CD14-positive monocyte (primary cell): ENCODE measurements around the gene CELSR1. TPM values are rescaled to one million over a fixed set of nuclear protein-coding genes. Genes with fewer than 3 reads are reported as not detected.
"Not testable (repeated sequence)": the region's sequence is repeated elsewhere in the genome, so short reads cannot be mapped to it uniquely, and the experiment has no call there.

ENCODE experiments used
- DNase-seq, 3 donors: peaks; one replicate each; pipeline ENCODE4 v3.0.0-alpha.2; 2011 to 2022
- H2AFZ ChIP-seq: 2 replicates; pipeline ENCODE4 v1.6.0; 2012; ENCODE audit warnings: mild to moderate bottlenecking, low read depth, low read length, inconsistent platforms; ENCODE audit not compliant: insufficient read depth, poor library complexity, severe bottlenecking
- H3K27ac ChIP-seq, 2 donors: 1 replicate in 1 of 2; 2 replicates in 1 of 2; pipeline ENCODE4 v1.5.1; 2012 to 2013; ENCODE audit warnings: low read length in 2 of 2, control low read depth in 1 of 2, inconsistent platforms in 1 of 2, low read depth in 1 of 2, mild to moderate bottlenecking in 1 of 2
- H3K27me3 ChIP-seq, 2 donors: one replicate each; pipeline versions ENCODE4 v1.6.0 to v1.6.1; 2011 to 2013; ENCODE audit warnings: low read length in 2 of 2; ENCODE audit not compliant: control insufficient read depth in 2 of 2, insufficient read depth in 2 of 2
- H3K36me3 ChIP-seq, 2 donors: replicated peaks in 1 of 2; 1 replicate in 1 of 2; 2 replicates in 1 of 2; pipeline versions ENCODE4 v1.5.1 to v1.6.1; 2012 to 2013; ENCODE audit warnings: low read length in 2 of 2, control low read depth in 1 of 2, inconsistent platforms in 1 of 2, mild to moderate bottlenecking in 1 of 2; ENCODE audit not compliant: insufficient read depth in 2 of 2, control insufficient read depth in 1 of 2
- H3K4me1 ChIP-seq, 2 donors: 1 replicate in 1 of 2; 2 replicates in 1 of 2; pipeline versions ENCODE4 v1.5.1 to v1.6.1; 2012 to 2013; ENCODE audit warnings: low read length in 2 of 2, control low read depth in 1 of 2, inconsistent platforms in 1 of 2, mild to moderate bottlenecking in 1 of 2, moderate library complexity in 1 of 2; ENCODE audit not compliant: insufficient read depth in 2 of 2, control insufficient read depth in 1 of 2
- H3K4me2 ChIP-seq: replicated peaks from 2 replicates; pipeline ENCODE3; 2012; ENCODE audit warnings: low read length, moderate library complexity, mild to moderate bottlenecking; ENCODE audit not compliant: poor library complexity, severe bottlenecking; ENCODE audit errors: extremely low read depth
- H3K4me3 ChIP-seq, 3 experiments: fragments of 200-600 bp in 1 of 3; sonication (generic) in 1 of 3; replicated peaks in 1 of 3; 1 replicate in 2 of 3; 2 replicates in 1 of 3; pipeline ENCODE4 v1.5.1; 2011 to 2013; ENCODE audit warnings: low read length in 3 of 3, mild to moderate bottlenecking in 3 of 3, control low read depth in 2 of 3, low read depth in 2 of 3, inconsistent platforms in 1 of 3, moderate library complexity in 1 of 3
- H3K79me2 ChIP-seq: 2 replicates; pipeline ENCODE4 v1.6.0; 2012; ENCODE audit warnings: mild to moderate bottlenecking, control low read depth, inconsistent platforms, low read length, moderate library complexity; ENCODE audit not compliant: insufficient read depth
- H3K9ac ChIP-seq: 2 replicates; pipeline ENCODE4 v1.6.0; 2017; ENCODE audit warnings: low read length, mild to moderate bottlenecking; ENCODE audit not compliant: insufficient read depth, poor library complexity, severe bottlenecking
- H3K9me3 ChIP-seq, 2 donors: replicated peaks in 1 of 2; 1 replicate in 1 of 2; 2 replicates in 1 of 2; pipeline versions ENCODE4 v1.5.1 to v1.6.1; 2012 to 2013; ENCODE audit warnings: low read length in 2 of 2, control low read depth in 1 of 2; ENCODE audit not compliant: control insufficient read depth in 1 of 2, insufficient read depth in 1 of 2
- H4K20me1 ChIP-seq: 2 replicates; pipeline ENCODE4 v1.6.0; 2012; ENCODE audit warnings: mild to moderate bottlenecking, low read length, control low read depth, moderate library complexity; ENCODE audit not compliant: insufficient read depth
- H3K27ac Mint-ChIP-seq, 7 donors: one replicate each; pipeline ENCODE4 v1.8.0; 2020; ENCODE audit warnings: mild to moderate bottlenecking in 7 of 7, mixed read lengths in 7 of 7, moderate library complexity in 6 of 7, inconsistent platforms in 2 of 7
- H3K27me3 Mint-ChIP-seq, 3 donors: one replicate each; pipeline ENCODE4 v1.8.0; 2021 to 2022; ENCODE audit warnings: low read depth in 3 of 3, mild to moderate bottlenecking in 3 of 3, mixed read lengths in 3 of 3, moderate library complexity in 3 of 3, inconsistent platforms in 1 of 3
- H3K36me3 Mint-ChIP-seq, 2 donors: one replicate each; pipeline ENCODE4 v1.8.0; 2020; ENCODE audit warnings: mixed read lengths in 2 of 2, inconsistent platforms in 1 of 2, mild to moderate bottlenecking in 1 of 2
- H3K4me1 Mint-ChIP-seq: one replicate; pipeline ENCODE4 v1.8.0; 2020; ENCODE audit warnings: mild to moderate bottlenecking, mixed read lengths
- H3K4me3 Mint-ChIP-seq, 2 donors: one replicate each; pipeline ENCODE4 v1.8.0; 2020; ENCODE audit warnings: mild to moderate bottlenecking in 2 of 2, mixed read lengths in 2 of 2, moderate library complexity in 1 of 2
- H3K9me3 Mint-ChIP-seq, 7 donors: one replicate each; pipeline ENCODE4 v1.8.0; 2020 to 2022; ENCODE audit warnings: mixed read lengths in 7 of 7, mild to moderate bottlenecking in 6 of 7, moderate library complexity in 6 of 7, inconsistent platforms in 2 of 7
- CTCF ChIP-seq: fragments of 200-600 bp; IDR thresholded peaks from one replicate; pipeline ENCODE4 v1.8.0; 2022; ENCODE audit warnings: antibody characterized with exemption, mild to moderate bottlenecking
- WGBS: methylation state at CpG from one replicate; pipeline ENCODE4 v1.1.5; 2013; ENCODE audit warnings: missing lambda C conversion rate; ENCODE audit not compliant: insufficient coverage; 5-methylcytosine and 5-hydroxymethylcytosine counted together
- intact Hi-C, 2 donors: fragments of 100-400 bp; cut with micrococcal nuclease; formaldehyde crosslinking; loops; one replicate each; pipeline versions ENCODE4 v1.15.0 to v1.15.1; 2023
- polyA plus RNA-seq, 3 donors: library from polyadenylated mRNA; depleted of rRNA in 1 of 3; unstranded in 2 of 3; stranded (reverse) in 1 of 3; fragments of 300-500 nt in 2 of 3; fragments of >200 nt in 1 of 3; fragmentation: Illumina TruSeq in 2 of 3; gene quantifications; 1 replicate in 2 of 3; 2 replicates in 1 of 3; pipeline ENCODE4 v1.2.3, GENCODE V29; 2012 to 2021

CELSR1 gene
- polyA plus RNA-seq, 3 donors, result 0.16 TPM; not detected in 2

DNA sequence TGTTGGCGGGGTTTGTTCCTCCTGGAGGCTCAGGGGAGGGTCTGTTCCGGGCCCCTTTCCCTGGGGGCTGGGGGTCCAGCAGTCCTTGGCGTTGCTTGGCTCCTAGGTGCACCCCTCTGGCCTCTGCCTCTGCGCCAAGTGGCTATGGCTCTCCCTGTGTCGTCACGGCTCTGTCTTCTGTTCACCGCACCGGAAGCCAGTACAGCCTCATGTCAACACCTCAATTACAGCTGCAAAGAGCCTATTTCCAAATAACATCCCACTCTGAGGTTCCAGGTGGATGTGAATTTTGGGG lies 64.8 kb downstream of the CELSR1 start:
- peaks cover 8% of the 10 kb centered on the region in 2 donors for H3K4me1 ChIP-seq
- peaks cover 10 to 15% (median 15%) of the 10 kb centered on the region in 3 donors for H3K27me3 Mint-ChIP-seq
- no peaks in the 10 kb centered on the region for H3K36me3 ChIP-seq
- no peak overlapping the region for H3K4me3 ChIP-seq
- no peak overlapping the region for H3K4me3 Mint-ChIP-seq
- no peak overlapping the region for H2AFZ ChIP-seq
- no peak overlapping the region for H3K27ac ChIP-seq
- intact Hi-C loops, result no loop called here
- DNase-seq, result no peak
- H3K79me2 ChIP-seq, result no peaks in the 10 kb centered on the region
- no peak for TF ChIP-seq CTCF
- H3K4me1 Mint-ChIP-seq, result peaks cover 14% of the 10 kb centered on the region
- no peaks in the 10 kb centered on the region for H3K9me3 ChIP-seq
- WGBS, result 93% methylated on average over 8 of the region's 8 CpGs
- no peaks in the 10 kb centered on the region for H3K36me3 Mint-ChIP-seq
- peaks cover 0 to 11% (median 3%) of the 10 kb centered on the region in 7 donors for H3K9me3 Mint-ChIP-seq
- H3K27me3 ChIP-seq, result no peaks in the 10 kb centered on the region
- H3K9ac ChIP-seq, result no peak overlapping the region
- H3K4me2 ChIP-seq, result no peak overlapping the region
- H3K27ac Mint-ChIP-seq, result no peak overlapping the region
- H4K20me1 ChIP-seq, result no peaks in the 10 kb centered on the region

GRCh38 chr22:46471901-46472721 lies 65.3 kb downstream of the CELSR1 start:
- Histone ChIP-seq H3K9me3 (no peaks in the 10 kb centered on the region), H3K27ac (no peak overlapping the region), H3K4me2 (no peak overlapping the region), H3K36me3 (no peaks in the 10 kb centered on the region), H3K4me3 (no peak overlapping the region), H4K20me1 (no peaks in the 10 kb centered on the region), H3K27me3 (no peaks in the 10 kb centered on the region), H3K79me2 (no peaks in the 10 kb centered on the region), H2AFZ (no peak overlapping the region), H3K4me1 (peaks cover 6 to 8% of the 10 kb centered on the region in 2 donors), H3K9ac (no peak overlapping the region)
- Mint-ChIP-seq H3K27ac (peak overlapping the region in 1 of 7 donors; percentile 67), H3K9me3 (peaks cover 0 to 11% (median 3%) of the 10 kb centered on the region in 7 donors), H3K4me1 (peaks cover 14% of the 10 kb centered on the region), H3K4me3 (no peak overlapping the region), H3K27me3 (peaks cover 7 to 17% (median 11%) of the 10 kb centered on the region in 3 donors), H3K36me3 (no peaks in the 10 kb centered on the region)
- TF ChIP-seq CTCF, result no peak
- no peak for DNase-seq
- WGBS, result 94% methylated on average over 22 of the region's 33 CpGs
- intact Hi-C loops, result no loop called here

DNA sequence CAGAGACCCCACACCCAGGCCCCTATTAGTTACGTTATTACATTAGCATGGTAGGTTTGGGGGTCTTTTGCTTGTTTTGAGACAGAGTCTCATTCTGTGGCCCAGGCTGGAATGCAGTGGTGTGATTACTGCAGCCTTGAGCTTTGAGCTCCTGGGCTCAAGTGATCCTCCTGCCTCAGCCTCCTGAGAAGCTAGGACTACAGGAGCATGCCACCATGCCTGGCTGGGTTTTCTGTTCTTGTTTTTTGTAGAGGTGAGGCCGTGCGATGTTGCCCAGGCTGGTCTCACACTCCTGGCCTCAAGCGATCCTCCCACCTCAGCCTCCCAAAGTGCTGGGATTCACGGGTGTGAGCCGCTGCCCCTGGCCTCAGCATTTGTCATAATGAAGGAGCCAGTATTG lies 66.1 kb downstream of the CELSR1 start:
- DNase-seq, H3K4me3 ChIP-seq, H3K9ac ChIP-seq, H3K4me1 Mint-ChIP-seq, H3K4me3 Mint-ChIP-seq, H3K79me2 ChIP-seq, H2AFZ ChIP-seq, intact Hi-C loops, H3K27ac Mint-ChIP-seq, H3K4me1 ChIP-seq, H3K36me3 Mint-ChIP-seq, H3K27ac ChIP-seq, H3K36me3 ChIP-seq, H3K27me3 ChIP-seq, H3K4me2 ChIP-seq, H3K9me3 ChIP-seq, H4K20me1 ChIP-seq: not testable (repeated sequence)
- Mint-ChIP-seq H3K27me3 (peaks cover 2 to 19% (median 4%) of the 10 kb centered on the region in 3 donors), H3K9me3 (peaks cover 0 to 11% (median 3%) of the 10 kb centered on the region in 7 donors)
- no CpG with 5 or more reads among the region's 6 CpGs for WGBS
